B cell (primary cell): Measurements from ENCODE around the gene SLC7A6. TPM values are rescaled to one million over a fixed set of nuclear protein-coding genes. Genes with fewer than 3 reads are reported as not detected.

Experiments used
- ATAC-seq: fragments of 200-7000 bp; cut with Tn5 transposase; one replicate; pipeline ENCODE4 v1.10.0; 2021; ENCODE audit warnings: low read depth, mild to moderate bottlenecking, moderate number of reproducible peaks, moderate library complexity
- CTCF ChIA-PET: fragments of 350-600 bp; sonication (Branson Sonifier 250); formaldehyde crosslinking; loops from one replicate; lab custom pipeline; 2021; ENCODE audit warnings: antibody characterized with exemption, inconsistent platforms; lab: Charles Lee
- POLR2A ChIA-PET: fragments of 350-600 bp; sonication (Branson Sonifier 250); formaldehyde crosslinking; loops from one replicate; lab custom pipeline; 2021; ENCODE audit warnings: antibody characterized with exemption; lab: Charles Lee
- DNase-seq: peaks from one replicate; pipeline ENCODE4 v3.0.0; 2013
- H2AFZ ChIP-seq: 2 replicates; pipeline ENCODE4 v1.6.1; 2012; ENCODE audit warnings: mild to moderate bottlenecking, low read depth, low read length; ENCODE audit not compliant: insufficient read depth, poor library complexity, severe bottlenecking
- H3K27ac ChIP-seq, 2 donors: 1 replicate in 1 of 2; 2 replicates in 1 of 2; pipeline ENCODE4 v1.5.1; 2012 to 2013; ENCODE audit warnings: low read length in 2 of 2, mild to moderate bottlenecking in 2 of 2, moderate library complexity in 1 of 2
- H3K27me3 ChIP-seq, 4 experiments: fragments of 200-600 bp in 1 of 4; sonication (generic) in 1 of 4; replicated peaks in 1 of 4; 1 replicate in 2 of 4; 2 replicates in 2 of 4; pipeline versions ENCODE4 v1.6.1 to v1.7.0; 2013 to 2016; ENCODE audit warnings: low read length in 3 of 4, mild to moderate bottlenecking in 2 of 4, mixed read lengths in 1 of 4, moderate library complexity in 1 of 4; ENCODE audit not compliant: insufficient read depth in 4 of 4, control insufficient read depth in 3 of 4; ENCODE audit errors: control extremely low read depth in 1 of 4
- H3K36me3 ChIP-seq, 2 experiments: replicated peaks in 1 of 2; 1 replicate in 1 of 2; 2 replicates in 1 of 2; pipeline versions ENCODE4 v1.6.1 to v1.7.1; 2013; ENCODE audit warnings: low read length in 1 of 2; ENCODE audit not compliant: insufficient read depth in 2 of 2, control insufficient read depth in 1 of 2; ENCODE audit errors: control extremely low read depth in 1 of 2, extremely low read depth in 1 of 2
- H3K4me1 ChIP-seq, 2 donors: fragments of 200-600 bp in 1 of 2; sonication (generic) in 1 of 2; 1 replicate in 1 of 2; 2 replicates in 1 of 2; pipeline versions ENCODE4 v1.5.1 to v1.6.1; 2013 to 2017; ENCODE audit warnings: low read length in 2 of 2; ENCODE audit not compliant: control insufficient read depth in 2 of 2, insufficient read depth in 2 of 2
- H3K4me2 ChIP-seq: replicated peaks from 2 replicates; pipeline ENCODE3; 2012; ENCODE audit warnings: mild to moderate bottlenecking, low read depth, low read length; ENCODE audit not compliant: poor library complexity, severe bottlenecking
- H3K4me3 ChIP-seq, 5 experiments: fragments of 200-600 bp in 1 of 5; sonication (generic) in 1 of 5; 1 replicate in 3 of 5; 2 replicates in 2 of 5; pipeline versions ENCODE4 v1.5.1 to v1.7.0; 2011 to 2016; ENCODE audit warnings: low read length in 4 of 5, mild to moderate bottlenecking in 4 of 5, low read depth in 2 of 5, control low read depth in 1 of 5, moderate library complexity in 1 of 5; ENCODE audit not compliant: insufficient read depth in 1 of 5; ENCODE audit errors: control extremely low read depth in 1 of 5, extremely low read depth in 1 of 5
- H3K79me2 ChIP-seq: fragments of 200-600 bp; sonication (generic); one replicate; pipeline ENCODE4 v1.6.0; 2016; ENCODE audit warnings: low read length; ENCODE audit not compliant: control insufficient read depth, insufficient read depth
- H3K9ac ChIP-seq: fragments of 200-600 bp; sonication (generic); 2 replicates; pipeline ENCODE4 v1.6.1; 2017; ENCODE audit warnings: mild to moderate bottlenecking, low read length, moderate library complexity
- H3K9me3 ChIP-seq, 3 donors: one replicate each; pipeline versions ENCODE4 v1.6.1 to v1.7.1; 2013; ENCODE audit warnings: low read length in 2 of 3; ENCODE audit not compliant: control insufficient read depth in 2 of 3, insufficient read depth in 1 of 3; ENCODE audit errors: control extremely low read depth in 1 of 3
- H4K20me1 ChIP-seq: 2 replicates; pipeline ENCODE4 v1.6.0; 2012; ENCODE audit warnings: mild to moderate bottlenecking, low read length; ENCODE audit not compliant: insufficient read depth, control insufficient read depth, poor library complexity, severe bottlenecking
- H3K27ac Mint-ChIP-seq: one replicate; pipeline ENCODE4 v1.8.0; 2021; ENCODE audit warnings: mixed read lengths
- H3K27me3 Mint-ChIP-seq: one replicate; pipeline ENCODE4 v1.8.0; 2021; ENCODE audit warnings: mixed read lengths
- H3K4me1 Mint-ChIP-seq: one replicate; pipeline ENCODE4 v1.8.0; 2021; ENCODE audit warnings: mixed read lengths
- H3K4me3 Mint-ChIP-seq: one replicate; pipeline ENCODE4 v1.8.0; 2021; ENCODE audit warnings: mixed read lengths
- H3K9me3 Mint-ChIP-seq: one replicate; pipeline ENCODE4 v1.8.0; 2022; ENCODE audit warnings: mixed read lengths; ENCODE audit not compliant: insufficient read depth
- CTCF ChIP-seq: fragments of 200-600 bp; IDR thresholded peaks from one replicate; pipeline ENCODE4 v1.8.0; 2022; ENCODE audit warnings: antibody characterized with exemption, mild to moderate bottlenecking
- EZH2 ChIP-seq: IDR thresholded peaks from 2 replicates; pipeline ENCODE4 v1.6.1; 2012; ENCODE audit warnings: borderline replicate concordance, low read depth, mild to moderate bottlenecking, moderate library complexity, low read length; ENCODE audit not compliant: insufficient read depth, poor library complexity, severe bottlenecking
- WGBS: methylation state at CpG from one replicate; pipeline ENCODE4 v1.1.5; 2013; ENCODE audit warnings: missing lambda C conversion rate; ENCODE audit not compliant: insufficient coverage; 5-methylcytosine and 5-hydroxymethylcytosine counted together
- intact Hi-C: fragments of 100-400 bp; cut with micrococcal nuclease; formaldehyde crosslinking; loops from one replicate; pipeline ENCODE4 v1.10.0; 2022
- polyA plus RNA-seq: library from polyadenylated mRNA; depleted of rRNA; stranded (reverse); fragments of >200 nt; gene quantifications from 2 replicates; pipeline ENCODE4 v1.2.3, GENCODE V29; 2012
- total RNA-seq, 2 donors: library from RNA; stranded (reverse); fragments of 120-200 nt in 1 of 2; gene quantifications; 1 replicate in 1 of 2; 2 replicates in 1 of 2; pipeline versions ENCODE4 v1.2.3 to v1.2.4, GENCODE V29; 2013 to 2022

SLC7A6 gene
- total and polyA plus RNA-seq, 2 donors (not counting 1 experiment from before 2014, with no cell fraction given) = 73.8 to 85.1 TPM

GRCh38 chr16:68259007-68259825 lies 5.1 kb upstream of the SLC7A6 start:
- CTCF ChIA-PET = interaction anchor here (0.7 to 15.1 kb wide), 9 partner anchors 9 to 187 kb away, joined by 3 to 554 read pairs (median 32); partner anchors contain the start of genes PLA2G15, PRMT7 and SLC7A6OS
- Mint-ChIP-seq H3K27ac (peak overlapping the region; percentile 90), H3K4me1 (peaks cover 39% of the 10 kb centered on the region), H3K9me3 (no peaks in the 10 kb centered on the region), H3K4me3 (no peak overlapping the region), H3K27me3 (no peaks in the 10 kb centered on the region)
- peaks cover 0 to 27% of the 10 kb centered on the region in 2 experiments for H3K36me3 ChIP-seq
- no peak overlapping the region for H3K27ac ChIP-seq
- H3K4me2 ChIP-seq = no peak overlapping the region
- 89% methylated on average over 26 of the region's 27 CpGs for WGBS
- peaks cover 7% of the 10 kb centered on the region for H4K20me1 ChIP-seq
- ATAC-seq (no peak), DNase-seq (no peak)
- TF ChIP-seq CTCF = no peak
- no peak for TF ChIP-seq EZH2
- intact Hi-C loops = no loop called here
- no peak overlapping the region for H3K4me3 ChIP-seq
- POLR2A ChIA-PET = no interaction called here
- H3K4me1 ChIP-seq = peaks cover 26 to 46% of the 10 kb centered on the region in 2 donors
- H3K79me2 ChIP-seq = peaks cover 45% of the 10 kb centered on the region
- H3K9me3 ChIP-seq = peaks cover 0 to 4% (median 0%) of the 10 kb centered on the region in 3 donors
- no peak overlapping the region for H2AFZ ChIP-seq
- no peaks in the 10 kb centered on the region for H3K27me3 ChIP-seq
- H3K9ac ChIP-seq = no peak overlapping the region
